HEK293 (cell line): ENCODE results near the gene RAB20.

Source experiments
- CTCF ChIA-PET: fragments of 350-600 bp; formaldehyde crosslinking; extraction: SDS; loops from one replicate; lab custom pipeline; 2021; ENCODE audit warnings: antibody characterized with exemption; lab: Yijun Ruan, JAX
- POLR2A ChIA-PET: fragments of 300-600 bp; formaldehyde crosslinking; extraction: SDS; loops from one replicate; lab custom pipeline; 2020; ENCODE audit warnings: antibody characterized with exemption, inconsistent platforms; lab: Yijun Ruan, JAX
- H3K27ac ChIP-seq: fragments of 200-500 bp; sonication (Bioruptor generic); 2 replicates; pipeline ENCODE4 v1.5.1; 2014; ENCODE audit warnings: low read depth, low read length, control low read depth, inconsistent platforms; ENCODE audit errors: extremely low read depth
- H3K36me3 ChIP-seq, 2 experiments: fragments of 200-500 bp in 1 of 2; sonication (Bioruptor generic) in 1 of 2; 1 replicate in 1 of 2; 2 replicates in 1 of 2; pipeline ENCODE4 v1.5.1; 2014 to 2017; ENCODE audit warnings: inconsistent platforms in 2 of 2, low read length in 2 of 2; ENCODE audit not compliant: control insufficient read depth in 2 of 2, insufficient read depth in 1 of 2
- H3K4me1 ChIP-seq: fragments of 200-500 bp; sonication (Bioruptor generic); 2 replicates; pipeline ENCODE4 v1.5.1; 2014; ENCODE audit warnings: mild to moderate bottlenecking, low read length, inconsistent platforms; ENCODE audit not compliant: control insufficient read depth, insufficient read depth
- H3K4me3 ChIP-seq: 2 replicates; pipeline ENCODE4 v1.5.1; 2011; ENCODE audit warnings: low read depth, mild to moderate bottlenecking, control low read depth, low read length, moderate library complexity
- H3K9me3 ChIP-seq: fragments of 200-500 bp; sonication (Bioruptor generic); 2 replicates; pipeline ENCODE4 v1.5.1; 2014; ENCODE audit warnings: low read depth, low read length, inconsistent platforms; ENCODE audit not compliant: control insufficient read depth, insufficient read depth
- GFI1B ChIP-seq: fragments of 450-650 bp; formaldehyde crosslinking; IDR thresholded peaks from 2 replicates; pipeline ENCODE4 v1.5.1; 2016; ENCODE audit warnings: missing biosample characterization, missing genetic modification characterization
- GLIS2 ChIP-seq: fragments of 450-650 bp; formaldehyde crosslinking; IDR thresholded peaks from 2 replicates; pipeline ENCODE4 v1.5.1; 2016; ENCODE audit warnings: missing biosample characterization, missing genetic modification characterization
- HOXA7 ChIP-seq: sonication (generic); formaldehyde crosslinking; IDR thresholded peaks from 2 replicates; pipeline ENCODE4 v1.8.1; 2022; ENCODE audit warnings: missing genetic modification reagents, borderline replicate concordance
- KLF9 ChIP-seq: fragments of 450-650 bp; formaldehyde crosslinking; IDR thresholded peaks from 2 replicates; pipeline ENCODE4 v1.5.1; 2016; ENCODE audit warnings: missing biosample characterization, missing genetic modification characterization, low read depth
- OVOL3 ChIP-seq: fragments of 450-650 bp; formaldehyde crosslinking; IDR thresholded peaks from 2 replicates; pipeline ENCODE4 v1.5.1; 2016; ENCODE audit warnings: missing biosample characterization, missing genetic modification characterization
- YY2 ChIP-seq: fragments of 450-650 bp; formaldehyde crosslinking; IDR thresholded peaks from 2 replicates; pipeline ENCODE4 v1.5.1; 2016; ENCODE audit warnings: missing biosample characterization, missing genetic modification characterization
- ZBTB48 ChIP-seq: fragments of 450-650 bp; formaldehyde crosslinking; IDR thresholded peaks from 2 replicates; pipeline ENCODE4 v1.5.1; 2016; ENCODE audit warnings: missing biosample characterization, missing genetic modification characterization
- ZNF146 ChIP-seq: fragments of 450-650 bp; formaldehyde crosslinking; IDR thresholded peaks from 2 replicates; pipeline ENCODE4 v1.5.1; 2016; ENCODE audit warnings: missing biosample characterization, missing genetic modification characterization
- ZNF157 ChIP-seq: fragments of 450-650 bp; formaldehyde crosslinking; IDR thresholded peaks from 2 replicates; pipeline ENCODE4 v1.5.1; 2016; ENCODE audit warnings: missing biosample characterization, missing genetic modification characterization
- ZNF169 ChIP-seq: fragments of 450-650 bp; formaldehyde crosslinking; IDR thresholded peaks from 2 replicates; pipeline ENCODE4 v1.5.1; 2016; ENCODE audit warnings: missing biosample characterization, missing genetic modification characterization
- ZNF223 ChIP-seq: fragments of 450-650 bp; formaldehyde crosslinking; IDR thresholded peaks from 2 replicates; pipeline ENCODE4 v1.5.1; 2016; ENCODE audit warnings: missing biosample characterization, missing genetic modification characterization
- ZNF23 ChIP-seq: fragments of 450-650 bp; formaldehyde crosslinking; IDR thresholded peaks from 2 replicates; pipeline ENCODE4 v1.5.1; 2016; ENCODE audit warnings: missing biosample characterization, missing genetic modification characterization, borderline replicate concordance
- ZNF311 ChIP-seq: fragments of 450-650 bp; formaldehyde crosslinking; IDR thresholded peaks from 2 replicates; pipeline ENCODE4 v1.5.1; 2017; ENCODE audit warnings: missing biosample characterization, missing genetic modification characterization, borderline replicate concordance
- ZNF350 ChIP-seq: fragments of 450-650 bp; formaldehyde crosslinking; IDR thresholded peaks from 2 replicates; pipeline ENCODE4 v1.5.0; 2017; ENCODE audit warnings: missing biosample characterization, mild to moderate bottlenecking, missing genetic modification characterization
- ZNF560 ChIP-seq: fragments of 450-650 bp; formaldehyde crosslinking; IDR thresholded peaks from 2 replicates; pipeline ENCODE4 v1.5.1; 2017; ENCODE audit warnings: missing biosample characterization, missing genetic modification characterization, borderline replicate concordance
- ZNF707 ChIP-seq: fragments of 450-650 bp; formaldehyde crosslinking; IDR thresholded peaks from 2 replicates; pipeline ENCODE4 v1.5.1; 2016; ENCODE audit warnings: missing biosample characterization, missing genetic modification characterization
- ZNF747 ChIP-seq: fragments of 450-650 bp; formaldehyde crosslinking; IDR thresholded peaks from 2 replicates; pipeline ENCODE4 v1.5.1; 2016; ENCODE audit warnings: missing biosample characterization, missing genetic modification characterization
- ZNF830 ChIP-seq: fragments of 450-650 bp; IDR thresholded peaks from 2 replicates; pipeline ENCODE4 v1.5.0; 2018; ENCODE audit warnings: missing biosample characterization, missing genetic modification characterization, low read depth, mild to moderate bottlenecking, moderate library complexity
- TF ChIP-seq, protein P1 (sequence below): fragments of 450-650 bp; formaldehyde crosslinking; IDR thresholded peaks from 2 replicates; pipeline ENCODE4 v1.5.1; 2016; ENCODE audit warnings: missing biosample characterization, missing genetic modification characterization
- TF ChIP-seq, protein P2 (sequence below): fragments of 450-650 bp; formaldehyde crosslinking; IDR thresholded peaks from 2 replicates; pipeline ENCODE4 v1.5.1; 2017; ENCODE audit warnings: missing biosample characterization, missing genetic modification characterization
- TF ChIP-seq, protein P3 (sequence below): fragments of 450-650 bp; formaldehyde crosslinking; IDR thresholded peaks from 2 replicates; pipeline ENCODE4 v1.5.1; 2016; ENCODE audit warnings: missing biosample characterization, missing genetic modification characterization

RAB20 gene

DNA sequence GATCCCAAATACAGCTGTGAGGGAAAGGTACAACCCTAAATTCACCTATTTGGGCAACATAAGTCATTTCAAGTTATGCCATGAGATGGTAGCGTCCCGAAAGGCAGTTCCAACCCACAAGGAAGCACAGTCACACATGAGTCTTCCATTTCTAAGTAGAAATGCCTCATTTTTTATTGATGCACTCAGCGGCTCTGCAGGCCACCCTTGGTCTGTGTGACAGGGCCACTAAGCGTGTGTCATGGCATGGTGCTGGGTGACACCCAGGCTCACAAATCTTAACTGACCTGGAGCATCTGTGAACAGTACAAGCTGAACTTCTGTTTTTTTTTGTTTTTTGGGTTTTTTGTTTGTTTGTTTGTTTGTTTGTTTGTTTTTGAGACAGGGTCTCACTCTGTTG is 15.1 kb downstream of the RAB20 start (continued):
- TF ChIP-seq ZNF830 (tag by site-specific recombination) (no peak), GFI1B (tag by site-specific recombination) (no peak), KLF9 (no peak)

DNA sequence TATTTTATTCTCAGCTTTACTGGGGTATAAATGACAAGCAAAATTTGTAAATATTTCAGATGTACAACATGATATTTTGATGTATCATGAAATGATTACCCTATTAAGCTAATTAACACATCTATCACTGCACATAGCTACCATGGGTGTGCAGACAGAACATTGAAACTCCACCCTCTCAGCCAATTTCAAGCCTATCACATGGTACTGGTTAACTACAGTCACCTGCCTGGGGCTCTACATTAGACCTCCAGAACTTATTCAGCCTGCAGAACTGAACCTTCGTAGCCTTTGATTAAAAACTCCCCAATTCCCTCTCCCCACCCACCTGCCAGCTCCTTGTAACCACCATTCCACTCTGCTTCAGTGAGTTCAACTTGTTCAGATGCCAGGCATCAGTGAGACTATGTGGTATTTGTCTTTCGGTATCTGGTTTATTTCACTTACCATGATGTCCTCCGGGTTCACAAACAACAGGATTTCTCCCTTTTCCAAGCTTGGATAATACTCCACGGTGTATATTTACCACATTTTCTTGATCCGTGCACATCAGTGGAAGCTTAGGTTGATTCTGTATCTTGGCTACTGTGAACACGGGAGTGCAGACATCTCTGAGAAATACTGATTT is 19.2 kb downstream of the RAB20 start:
- Histone ChIP-seq H3K27ac (no peak overlapping the region), H3K4me1 (no peaks in the 10 kb centered on the region), H3K4me3 (no peak overlapping the region), H3K9me3 (no peaks in the 10 kb centered on the region), H3K36me3 (no peaks in the 10 kb centered on the region)
- TF ChIP-seq, protein P1, sequence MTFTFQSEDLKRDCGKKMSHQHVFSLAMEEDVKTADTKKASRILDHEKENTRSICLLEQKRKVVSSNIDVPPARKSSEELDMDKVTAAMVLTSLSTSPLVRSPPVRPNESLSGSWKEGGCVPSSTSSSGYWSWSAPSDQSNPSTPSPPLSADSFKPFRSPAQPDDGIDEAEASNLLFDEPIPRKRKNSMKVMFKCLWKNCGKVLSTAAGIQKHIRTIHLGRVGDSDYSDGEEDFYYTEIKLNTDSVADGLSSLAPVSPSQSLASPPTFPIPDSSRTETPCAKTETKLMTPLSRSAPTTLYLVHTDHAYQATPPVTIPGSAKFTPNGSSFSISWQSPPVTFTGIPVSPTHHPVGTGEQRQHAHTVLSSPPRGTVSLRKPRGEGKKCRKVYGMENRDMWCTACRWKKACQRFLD (tag by site-specific recombination): no peak
- TF ChIP-seq ZNF560 (no peak), ZNF747 (tag by site-specific recombination) (no peak), ZNF146 (tag by site-specific recombination) (no peak), OVOL3 (tag by site-specific recombination) (no peak), ZNF707 (tag by site-specific recombination) (no peak), HOXA7 (no peak)
- TF ChIP-seq, protein P2, sequence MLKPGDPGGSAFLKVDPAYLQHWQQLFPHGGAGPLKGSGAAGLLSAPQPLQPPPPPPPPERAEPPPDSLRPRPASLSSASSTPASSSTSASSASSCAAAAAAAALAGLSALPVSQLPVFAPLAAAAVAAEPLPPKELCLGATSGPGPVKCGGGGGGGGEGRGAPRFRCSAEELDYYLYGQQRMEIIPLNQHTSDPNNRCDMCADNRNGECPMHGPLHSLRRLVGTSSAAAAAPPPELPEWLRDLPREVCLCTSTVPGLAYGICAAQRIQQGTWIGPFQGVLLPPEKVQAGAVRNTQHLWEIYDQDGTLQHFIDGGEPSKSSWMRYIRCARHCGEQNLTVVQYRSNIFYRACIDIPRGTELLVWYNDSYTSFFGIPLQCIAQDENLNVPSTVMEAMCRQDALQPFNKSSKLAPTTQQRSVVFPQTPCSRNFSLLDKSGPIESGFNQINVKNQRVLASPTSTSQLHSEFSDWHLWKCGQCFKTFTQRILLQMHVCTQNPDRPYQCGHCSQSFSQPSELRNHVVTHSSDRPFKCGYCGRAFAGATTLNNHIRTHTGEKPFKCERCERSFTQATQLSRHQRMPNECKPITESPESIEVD (tag by site-specific recombination): no peak
- ChIA-PET CTCF (interaction anchor here (0.8 kb wide), 1 partner anchor 22 kb away, joined by 3 read pairs; no protein-coding TSS in a partner anchor), POLR2A (no interaction called here)

DNA sequence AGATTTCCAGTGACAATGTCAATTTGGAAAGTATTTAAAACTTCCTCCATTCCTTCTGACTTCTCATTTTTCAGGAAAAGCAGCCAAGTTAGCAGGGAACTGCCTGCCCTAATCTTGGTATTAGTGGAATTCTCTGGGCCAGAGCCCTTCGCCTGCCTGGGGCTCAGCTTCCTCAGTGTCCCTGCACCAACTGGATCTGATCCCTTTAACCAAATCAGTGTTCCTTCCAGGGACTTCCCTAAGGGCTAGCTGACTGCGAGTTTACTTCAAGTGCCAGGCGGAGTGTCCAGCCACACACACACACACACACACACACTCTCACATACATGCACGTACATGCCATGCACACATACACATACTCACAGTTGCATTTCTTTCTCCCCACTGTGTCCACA is 20.0 kb downstream of the RAB20 start:
- Histone ChIP-seq H3K36me3 (no peaks in the 10 kb centered on the region), H3K4me3 (no peak overlapping the region), H3K9me3 (no peaks in the 10 kb centered on the region), H3K27ac (no peak overlapping the region), H3K4me1 (no peaks in the 10 kb centered on the region)
- ChIA-PET POLR2A (no interaction called here), CTCF (no interaction called here)
- TF ChIP-seq ZBTB48: no peak
- no peak for TF ChIP-seq ZNF169
- TF ChIP-seq ZNF146 (tag by site-specific recombination): no peak
- no peak for TF ChIP-seq ZNF157 (tag by site-specific recombination)
- TF ChIP-seq, protein P3, sequence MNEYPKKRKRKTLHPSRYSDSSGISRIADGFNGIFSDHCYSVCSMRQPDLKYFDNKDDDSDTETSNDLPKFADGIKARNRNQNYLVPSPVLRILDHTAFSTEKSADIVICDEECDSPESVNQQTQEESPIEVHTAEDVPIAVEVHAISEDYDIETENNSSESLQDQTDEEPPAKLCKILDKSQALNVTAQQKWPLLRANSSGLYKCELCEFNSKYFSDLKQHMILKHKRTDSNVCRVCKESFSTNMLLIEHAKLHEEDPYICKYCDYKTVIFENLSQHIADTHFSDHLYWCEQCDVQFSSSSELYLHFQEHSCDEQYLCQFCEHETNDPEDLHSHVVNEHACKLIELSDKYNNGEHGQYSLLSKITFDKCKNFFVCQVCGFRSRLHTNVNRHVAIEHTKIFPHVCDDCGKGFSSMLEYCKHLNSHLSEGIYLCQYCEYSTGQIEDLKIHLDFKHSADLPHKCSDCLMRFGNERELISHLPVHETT (tag by site-specific recombination): no peak
- TF ChIP-seq HOXA7: no peak
- TF ChIP-seq ZNF23: no peak
- no peak for TF ChIP-seq ZNF350
- TF ChIP-seq ZNF223 (tag by site-specific recombination): no peak
- no peak for TF ChIP-seq GLIS2 (tag by site-specific recombination)
- TF ChIP-seq YY2: no peak
- TF ChIP-seq ZNF311 (tag by site-specific recombination): no peak
